Nephron (organoid): ENCODE measurements around the gene LRP6.
"Not testable (repeated sequence)": the region's sequence is repeated elsewhere in the genome, so short reads cannot be mapped to it uniquely, and the experiment has no call there.

Experiments
- H3K27ac Mint-ChIP-seq, 3 experiments: 2 replicates each; pipeline ENCODE4 v1.8.0; 2020; ENCODE audit warnings: mixed read lengths in 3 of 3, mild to moderate bottlenecking in 2 of 3, moderate library complexity in 1 of 3
- H3K27me3 Mint-ChIP-seq: 2 replicates; pipeline ENCODE4 v1.8.0; 2021; ENCODE audit warnings: low read depth, mild to moderate bottlenecking, moderate library complexity, mixed read lengths
- H3K36me3 Mint-ChIP-seq: 2 replicates; pipeline ENCODE4 v1.8.0; 2020; ENCODE audit warnings: low read depth, mixed read lengths
- H3K4me1 Mint-ChIP-seq: 2 replicates; pipeline ENCODE4 v1.8.0; 2020; ENCODE audit warnings: mixed read lengths
- H3K4me3 Mint-ChIP-seq, 3 experiments: 2 replicates each; pipeline ENCODE4 v1.8.0; 2020; ENCODE audit warnings: mild to moderate bottlenecking in 3 of 3, mixed read lengths in 3 of 3, moderate library complexity in 2 of 3
- H3K9me3 Mint-ChIP-seq: 2 replicates; pipeline ENCODE4 v1.8.0; 2020; ENCODE audit warnings: mixed read lengths
- TF ChIP-seq, protein P1 (sequence below), 3 experiments: fragments of 200-600 bp; sonication (generic); IDR thresholded peaks; one replicate each; pipeline ENCODE4 v1.5.0; 2021; ENCODE audit warnings: antibody characterized with exemption in 3 of 3; ENCODE audit not compliant: unreplicated experiment in 3 of 3

Gene LRP6

DNA sequence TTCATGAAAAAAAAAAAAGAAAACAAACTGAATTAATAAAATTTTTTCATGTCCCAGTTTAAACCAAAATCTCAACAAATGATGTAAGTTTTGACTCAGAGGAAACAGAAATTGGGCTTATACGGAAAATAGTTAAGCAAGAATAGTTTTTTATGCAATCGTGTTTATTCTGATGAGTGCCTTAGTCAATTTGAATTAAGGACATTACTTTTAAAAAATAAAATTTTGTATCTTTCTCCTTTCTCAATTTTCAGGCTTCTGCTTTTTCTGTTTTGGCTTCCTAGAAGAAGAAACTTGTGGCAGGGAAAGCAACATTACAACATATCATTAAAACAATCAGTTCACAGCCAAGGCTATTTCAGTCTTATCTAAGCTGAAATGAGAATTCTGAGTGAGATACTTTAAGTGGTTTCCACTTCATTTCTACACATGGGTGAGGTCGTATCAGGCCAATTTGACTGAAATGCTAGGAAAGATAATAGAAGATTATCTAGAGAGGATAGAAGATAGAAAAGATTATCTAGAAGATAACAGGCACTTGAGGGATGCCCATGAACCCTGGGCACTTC is 143.7 kb downstream of the LRP6 start:
- no peaks in the 10 kb centered on the region for H3K4me1 Mint-ChIP-seq
- TF ChIP-seq, protein P1, sequence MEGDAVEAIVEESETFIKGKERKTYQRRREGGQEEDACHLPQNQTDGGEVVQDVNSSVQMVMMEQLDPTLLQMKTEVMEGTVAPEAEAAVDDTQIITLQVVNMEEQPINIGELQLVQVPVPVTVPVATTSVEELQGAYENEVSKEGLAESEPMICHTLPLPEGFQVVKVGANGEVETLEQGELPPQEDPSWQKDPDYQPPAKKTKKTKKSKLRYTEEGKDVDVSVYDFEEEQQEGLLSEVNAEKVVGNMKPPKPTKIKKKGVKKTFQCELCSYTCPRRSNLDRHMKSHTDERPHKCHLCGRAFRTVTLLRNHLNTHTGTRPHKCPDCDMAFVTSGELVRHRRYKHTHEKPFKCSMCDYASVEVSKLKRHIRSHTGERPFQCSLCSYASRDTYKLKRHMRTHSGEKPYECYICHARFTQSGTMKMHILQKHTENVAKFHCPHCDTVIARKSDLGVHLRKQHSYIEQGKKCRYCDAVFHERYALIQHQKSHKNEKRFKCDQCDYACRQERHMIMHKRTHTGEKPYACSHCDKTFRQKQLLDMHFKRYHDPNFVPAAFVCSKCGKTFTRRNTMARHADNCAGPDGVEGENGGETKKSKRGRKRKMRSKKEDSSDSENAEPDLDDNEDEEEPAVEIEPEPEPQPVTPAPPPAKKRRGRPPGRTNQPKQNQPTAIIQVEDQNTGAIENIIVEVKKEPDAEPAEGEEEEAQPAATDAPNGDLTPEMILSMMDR (IDR thresholded peaks at IDR 0.05; ENCODE audit: unreplicated experiment in 3 of 3) = no peak
- no peak overlapping the region for H3K27ac Mint-ChIP-seq

DNA sequence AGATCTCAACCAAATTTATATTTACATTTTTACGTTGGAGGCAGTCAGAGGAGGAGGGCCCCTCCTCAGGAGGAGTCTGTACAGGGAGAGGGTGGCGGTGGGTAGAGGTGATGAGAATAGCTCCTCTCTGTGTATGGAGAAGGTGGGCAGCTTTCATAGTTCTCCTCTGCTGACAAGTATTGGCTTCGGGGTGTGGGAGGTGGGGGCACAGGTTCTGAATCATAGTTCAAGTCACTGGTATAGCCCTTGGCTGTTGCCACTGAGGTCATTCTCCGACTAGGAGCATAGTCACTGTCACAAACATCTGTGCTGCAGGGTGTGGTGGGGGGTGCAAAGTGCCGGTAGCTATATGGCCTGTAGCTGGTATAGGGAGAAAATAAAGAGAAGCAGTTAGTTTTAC is 145.8 kb downstream of the LRP6 start:
- TF ChIP-seq, protein P1 (IDR thresholded peaks at IDR 0.05; ENCODE audit: unreplicated experiment in 3 of 3) = no peak
- no peak overlapping the region for H3K27ac Mint-ChIP-seq
- no peak overlapping the region for H3K4me3 Mint-ChIP-seq
- no peaks in the 10 kb centered on the region for H3K4me1 Mint-ChIP-seq
- no peaks in the 10 kb centered on the region for H3K9me3 Mint-ChIP-seq
- H3K27me3 Mint-ChIP-seq = no peaks in the 10 kb centered on the region
- peaks cover 65% of the 10 kb centered on the region for H3K36me3 Mint-ChIP-seq

More for the DNA sequence above, 143.7 kb downstream of the LRP6 start:
- Mint-ChIP-seq H3K9me3 (no peaks in the 10 kb centered on the region), H3K27me3 (no peaks in the 10 kb centered on the region), H3K36me3 (peaks cover 79% of the 10 kb centered on the region), H3K4me3 (no peak overlapping the region)

- H3K9me3 Mint-ChIP-seq = no peaks in the 10 kb centered on the region
- H3K27ac Mint-ChIP-seq = no peak overlapping the region
- peaks cover 67% of the 10 kb centered on the region for H3K36me3 Mint-ChIP-seq
- TF ChIP-seq, protein P1 (IDR thresholded peaks at IDR 0.05; ENCODE audit: unreplicated experiment in 3 of 3) = no peak
- no peak overlapping the region for H3K4me3 Mint-ChIP-seq
- H3K4me1 Mint-ChIP-seq = no peaks in the 10 kb centered on the region
- H3K27me3 Mint-ChIP-seq = no peaks in the 10 kb centered on the region
Measured at GRCh38 chr12:12116677-12117076, 150.2 kb downstream of the LRP6 start.

GRCh38 chr12:12115514-12115913 is 151.3 kb downstream of the LRP6 start:
- Mint-ChIP-seq H3K4me1 (no peaks in the 10 kb centered on the region), H3K4me3 (no peak overlapping the region), H3K27me3 (no peaks in the 10 kb centered on the region), H3K27ac (no peak overlapping the region), H3K9me3 (no peaks in the 10 kb centered on the region), H3K36me3 (peaks cover 67% of the 10 kb centered on the region)
- TF ChIP-seq, protein P1 (IDR thresholded peaks at IDR 0.05; ENCODE audit: unreplicated experiment in 3 of 3) = no peak

- not testable (repeated sequence) for H3K4me1 Mint-ChIP-seq, H3K27ac Mint-ChIP-seq, H3K27me3 Mint-ChIP-seq, H3K4me3 Mint-ChIP-seq
- Mint-ChIP-seq H3K9me3 (peaks cover 23% of the 10 kb centered on the region), H3K36me3 (peaks cover 75% of the 10 kb centered on the region)
Measured at GRCh38 chr12:12110923-12111555, 155.8 kb downstream of the LRP6 start.

GRCh38 chr12:12108441-12109058 is 158.3 kb downstream of the LRP6 start:
- H3K4me1 Mint-ChIP-seq = no peaks in the 10 kb centered on the region
- H3K36me3 Mint-ChIP-seq = peaks cover 74% of the 10 kb centered on the region
- H3K27me3 Mint-ChIP-seq = no peaks in the 10 kb centered on the region
- no peak overlapping the region for H3K27ac Mint-ChIP-seq
- peaks cover 30% of the 10 kb centered on the region for H3K9me3 Mint-ChIP-seq
- TF ChIP-seq, protein P1 (IDR thresholded peaks at IDR 0.05; ENCODE audit: unreplicated experiment in 3 of 3) = no peak
- no peak overlapping the region for H3K4me3 Mint-ChIP-seq
